Measurements from ENCODE around the gene KRT36.

The KRT36 gene

DNA sequence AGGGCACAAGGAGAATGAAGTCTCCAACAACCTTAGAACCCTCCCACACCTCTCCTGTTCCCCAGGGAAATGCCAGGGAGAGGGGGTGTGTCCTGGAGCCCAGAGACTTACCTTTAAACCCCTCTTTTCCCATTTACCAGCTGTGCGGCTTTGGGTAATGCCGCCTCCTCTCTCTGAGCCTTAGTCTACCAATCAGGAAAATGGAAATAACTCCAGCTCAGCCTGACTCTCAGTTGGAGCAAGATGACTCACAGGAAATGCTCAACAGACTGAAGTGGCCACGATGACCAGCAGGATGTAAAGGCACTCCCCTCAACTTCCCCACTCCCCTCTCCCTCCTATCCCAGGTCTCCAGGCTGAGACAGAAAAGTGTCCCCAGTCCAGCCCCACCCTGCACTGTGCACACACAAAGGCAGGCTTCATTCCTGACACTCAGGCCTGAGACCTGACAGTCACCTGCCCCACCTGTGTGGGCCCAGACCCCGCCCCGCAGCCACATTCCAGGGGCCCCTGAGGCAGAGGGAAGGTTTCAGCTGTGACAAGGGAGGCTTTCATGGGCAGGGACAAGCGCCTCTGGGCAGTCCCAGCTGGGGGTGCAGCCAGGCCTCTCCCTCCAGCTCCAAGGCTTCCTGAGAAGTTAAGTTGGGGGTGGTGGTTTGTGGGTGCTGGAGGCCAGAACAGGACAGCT is 32.0 kb upstream of the KRT36 start:
- DNase-seq, result no peak

DNA sequence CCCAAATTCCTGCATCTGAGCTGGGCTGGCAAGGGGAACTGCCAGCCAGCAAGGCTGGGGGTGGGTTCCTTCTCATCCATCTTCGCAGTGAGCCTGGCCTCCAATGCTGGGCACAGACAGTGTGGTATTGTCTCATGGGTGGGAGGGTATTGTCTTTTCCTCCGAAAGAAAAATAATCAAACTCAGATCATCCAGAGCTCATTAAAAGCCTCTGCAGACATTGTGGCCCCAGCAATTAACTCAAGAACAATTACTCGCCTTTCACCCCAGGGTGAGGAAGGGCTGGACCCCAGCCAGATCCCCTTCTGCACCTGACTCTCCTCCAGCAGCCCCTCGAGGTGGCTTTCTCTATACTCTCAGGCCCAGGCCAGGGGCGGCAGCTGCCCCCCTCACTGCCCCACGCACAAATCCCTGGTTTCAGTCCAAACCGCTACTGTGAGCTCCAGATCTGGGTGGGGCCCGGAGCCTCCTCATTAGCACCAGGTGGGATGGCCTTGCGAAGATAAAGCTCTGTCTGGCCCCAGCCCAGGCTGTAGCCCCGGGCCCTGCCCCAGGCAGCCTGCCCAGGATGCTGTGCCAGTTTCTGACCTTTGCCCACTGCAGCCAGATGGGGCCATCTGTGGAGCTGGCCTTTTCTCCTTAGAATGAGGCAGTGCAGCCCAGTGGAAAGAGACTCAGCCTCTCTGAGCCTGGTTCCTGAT is 31.3 kb upstream of the KRT36 start:
- no peak for DNase-seq

DNA sequence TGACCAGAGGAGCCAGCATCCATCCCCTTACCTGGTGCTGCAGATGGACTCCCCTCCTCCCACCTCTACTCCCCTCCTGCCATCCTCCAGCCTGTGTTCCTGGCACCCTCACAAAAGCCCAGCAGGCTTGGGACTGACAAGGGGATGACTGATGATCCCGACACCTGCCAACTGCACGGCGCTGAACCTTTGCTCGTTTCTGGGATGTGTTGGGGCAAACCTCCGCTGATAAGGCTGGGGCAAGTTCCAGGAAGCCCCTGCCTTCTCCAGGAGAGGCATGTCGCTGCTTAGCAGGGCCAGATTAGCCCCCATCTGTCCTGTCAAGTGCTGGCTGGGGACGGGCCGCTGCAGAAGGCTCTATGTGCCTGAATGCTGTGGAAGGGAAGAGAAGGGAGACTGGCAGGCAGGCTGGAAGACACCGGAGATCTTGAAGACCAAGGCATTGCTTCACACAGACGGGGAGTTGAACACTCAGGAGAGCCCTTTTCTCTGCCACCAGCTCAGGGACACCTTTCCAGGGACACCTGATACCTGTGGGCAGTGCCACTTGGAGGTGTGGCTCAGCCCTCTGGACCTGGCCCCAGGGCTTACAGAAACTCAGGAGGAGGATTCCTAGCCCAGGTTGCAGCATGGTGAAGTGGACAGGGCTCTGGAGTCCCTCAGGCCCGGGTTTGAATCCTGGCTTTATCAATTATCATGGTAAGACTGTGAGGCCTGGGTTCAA is 30.0 kb upstream of the KRT36 start:
- DNase-seq, result no peak

DNA sequence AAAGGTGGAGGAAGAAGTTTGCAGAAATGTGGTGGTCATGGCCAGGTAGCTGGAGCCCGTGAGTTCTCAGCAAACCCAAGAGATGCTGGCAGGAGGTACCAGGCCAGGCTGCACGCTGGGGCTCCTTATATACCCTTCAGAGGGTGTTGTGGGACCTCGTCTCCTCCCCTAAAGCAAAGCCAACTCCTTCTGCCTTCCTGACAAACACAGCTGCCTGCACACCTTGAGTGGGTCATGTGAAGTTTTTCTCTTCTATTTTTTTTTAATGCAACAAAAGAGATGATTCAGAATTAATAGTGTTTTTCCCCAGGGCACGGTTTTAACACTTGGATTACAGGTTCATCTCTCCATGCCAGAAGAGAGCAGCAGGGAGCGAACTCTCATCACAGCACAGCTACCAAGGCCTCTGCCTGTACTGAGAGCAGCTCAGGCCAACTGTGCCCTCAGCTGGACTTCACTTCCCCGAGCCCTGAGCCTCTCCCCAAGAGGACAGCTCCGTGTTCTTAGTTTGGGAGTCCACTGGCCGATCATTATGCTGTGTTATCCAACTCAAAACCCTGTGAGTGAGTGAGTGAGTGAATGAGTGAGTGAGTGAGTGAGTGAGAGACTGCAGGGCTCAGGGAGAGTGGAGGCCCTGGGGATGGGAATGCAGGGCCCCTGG is 29.2 kb upstream of the KRT36 start, which contains the start of gene KRT15:
Gene KRT15 (minus strand): TSS at position 102 of the 661 bp plus-strand sequence. CDS start 63 bp downstream, at position 39.
- no peak for DNase-seq

DNA sequence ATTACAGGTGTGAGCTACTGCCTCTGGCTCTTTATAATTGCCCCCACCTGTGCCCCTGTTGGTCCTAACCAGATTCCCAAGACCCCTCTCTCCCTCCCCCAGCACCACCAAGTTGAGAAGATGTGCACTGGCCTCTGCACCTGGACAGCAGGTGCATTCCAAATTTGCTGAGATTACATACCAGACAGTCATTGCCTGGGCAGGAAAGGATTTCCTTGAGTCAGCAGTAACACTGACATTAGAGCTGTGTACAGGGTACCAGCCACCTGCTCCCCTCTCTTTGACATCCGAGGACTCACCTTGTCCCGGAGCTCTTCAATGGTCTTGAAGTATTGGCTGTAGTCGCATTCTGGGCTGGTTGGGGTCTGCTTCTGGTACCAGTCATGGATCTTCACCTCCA is 28.3 kb upstream of the KRT36 start:
- DNase-seq, result no peak

DNA sequence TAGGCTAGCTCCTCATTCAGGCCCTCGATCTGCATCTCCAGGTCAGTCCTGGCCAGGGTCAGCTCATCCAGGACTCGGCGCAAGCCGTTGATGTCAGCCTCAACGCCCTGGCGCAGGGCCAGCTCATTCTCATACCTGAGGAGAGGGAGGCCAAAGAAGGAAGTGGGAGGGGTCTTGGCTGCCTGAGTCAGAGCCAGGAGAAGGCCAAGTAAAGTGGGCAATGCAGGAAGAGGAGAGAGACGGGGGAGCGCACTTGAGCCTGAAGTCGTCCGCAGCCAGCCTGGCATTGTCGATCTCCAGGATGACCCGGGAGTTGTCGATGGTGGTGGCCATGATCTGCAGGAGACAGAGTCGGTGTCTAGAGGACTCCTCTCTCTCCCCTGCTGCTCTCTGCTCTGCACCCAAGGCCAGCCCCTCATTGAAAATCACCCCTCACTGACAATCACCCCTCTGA is 27.1 kb upstream of the KRT36 start:
- no peak for DNase-seq

DNA sequence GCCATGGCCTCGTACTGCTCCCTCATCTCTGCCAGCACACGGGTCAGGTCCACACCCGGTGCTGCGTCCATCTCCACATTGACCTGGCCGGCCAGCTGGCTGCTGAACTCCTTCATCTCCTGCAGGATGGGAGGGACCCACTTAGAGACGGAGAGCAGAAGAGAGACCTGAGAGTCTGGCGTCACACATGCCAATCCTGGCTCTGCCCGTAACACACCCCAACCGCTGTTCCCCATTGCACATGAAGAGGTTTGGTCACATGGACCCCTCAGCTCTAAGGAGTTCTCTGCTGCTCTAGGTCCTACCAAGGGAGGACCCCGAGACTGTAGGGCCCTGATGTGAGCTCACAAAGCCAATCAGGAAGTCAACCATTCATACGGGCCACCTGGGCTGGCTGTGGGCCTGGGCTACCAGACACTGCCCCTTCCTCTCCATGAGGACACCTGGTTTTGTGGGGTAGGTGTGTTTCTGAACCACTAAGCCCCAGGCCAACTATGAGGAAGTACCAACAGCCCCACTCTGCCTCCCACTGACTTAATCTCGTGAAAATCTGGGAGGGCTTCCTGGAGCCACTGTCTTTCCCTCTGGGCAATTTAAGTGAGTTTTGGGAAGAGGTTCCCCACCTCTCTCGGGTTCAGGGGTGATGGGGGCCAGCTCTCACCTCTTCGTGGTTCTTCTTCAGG is 26.6 kb upstream of the KRT36 start:
- no peak for DNase-seq

DNA sequence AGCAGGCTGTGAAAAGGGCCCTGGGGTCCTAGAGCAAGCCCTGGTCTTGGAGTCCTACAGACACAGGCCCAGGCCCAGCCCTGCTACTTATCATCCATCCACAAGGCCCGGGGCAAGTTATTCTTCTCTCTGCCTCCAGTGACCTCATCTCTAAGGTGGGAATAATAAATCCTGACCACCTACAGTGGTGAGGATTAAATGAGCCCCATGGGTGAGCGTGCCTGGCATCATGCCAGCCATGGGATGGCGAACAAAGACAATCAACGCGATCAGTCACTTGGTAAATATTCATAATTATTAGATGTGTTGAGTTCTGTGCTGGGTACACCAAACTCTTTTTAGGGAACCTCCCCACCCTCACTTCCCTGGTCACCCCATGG is 23.4 kb upstream of the KRT36 start:
- DNase-seq, result no peak

DNA sequence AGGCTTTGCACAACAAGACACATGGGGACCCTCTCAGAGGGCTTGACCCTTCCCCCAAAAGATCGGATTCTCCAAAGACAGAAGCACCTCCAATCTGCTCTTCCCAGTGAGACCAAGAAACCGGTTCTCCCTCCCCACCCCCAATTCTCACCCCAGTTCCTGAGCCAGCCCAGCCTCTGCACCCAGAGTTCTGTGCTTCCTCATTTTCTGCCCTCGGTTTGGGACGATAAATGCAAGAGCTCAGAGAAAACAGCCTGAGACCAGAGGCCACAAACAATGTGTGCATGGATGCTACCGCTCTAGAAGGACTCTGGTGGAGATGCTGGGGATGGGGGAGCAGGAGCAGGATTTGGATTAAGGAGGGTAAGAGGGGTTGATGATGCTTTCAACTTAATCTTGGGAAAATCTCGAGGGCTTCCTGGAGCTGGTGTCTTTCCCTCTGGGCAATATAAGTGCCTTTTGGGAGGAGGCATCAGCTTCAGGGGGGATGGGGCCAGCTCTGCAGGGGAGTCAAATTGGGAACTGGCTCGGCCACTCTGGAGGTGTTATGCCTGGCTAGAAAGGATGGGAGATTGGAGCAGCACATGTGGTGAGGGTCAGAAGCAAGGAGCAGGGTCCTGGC is 22.9 kb upstream of the KRT36 start:
- peak; percentile 47 for DNase-seq

DNA sequence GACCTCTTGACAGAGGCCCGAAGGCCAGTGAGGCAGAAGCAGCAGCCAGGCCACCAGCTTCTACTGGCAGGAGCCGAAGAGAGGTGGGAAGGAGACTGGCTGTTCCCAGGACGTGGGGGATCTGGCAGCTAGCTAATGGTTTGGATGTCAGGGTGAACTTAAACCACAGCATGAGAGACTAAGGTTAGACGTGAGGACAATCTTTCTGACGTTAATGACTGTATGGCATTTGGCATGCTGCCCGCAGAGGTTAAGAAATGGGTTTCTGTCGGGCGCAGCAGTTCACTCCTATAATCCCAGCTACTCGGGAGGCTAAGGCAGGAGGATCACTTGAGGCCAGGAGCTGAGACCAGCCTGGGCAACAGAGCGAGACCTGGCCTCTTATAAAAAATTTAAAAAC is 22.0 kb upstream of the KRT36 start:
- DNase-seq, result no peak

DNA sequence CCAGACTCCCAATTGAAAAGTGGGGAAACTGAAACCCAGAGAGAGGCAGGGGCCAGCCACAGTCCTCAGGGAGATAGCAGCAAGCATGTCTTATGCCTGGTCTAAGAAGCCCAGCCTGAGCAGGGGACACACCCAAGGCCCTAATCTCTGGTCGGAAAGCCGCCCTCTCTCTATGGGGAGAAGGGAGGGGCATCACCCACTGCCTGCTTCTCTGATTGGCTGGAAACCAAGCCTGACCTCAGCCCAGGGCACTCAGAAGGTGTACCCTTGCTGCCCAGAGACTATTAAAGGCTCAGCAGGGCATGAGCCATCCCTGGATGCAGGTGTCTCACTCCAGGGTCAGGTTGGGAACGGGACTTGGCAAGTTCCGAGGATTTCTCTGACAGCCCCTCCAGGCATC is 21.4 kb upstream of the KRT36 start:
- no peak for DNase-seq

DNA sequence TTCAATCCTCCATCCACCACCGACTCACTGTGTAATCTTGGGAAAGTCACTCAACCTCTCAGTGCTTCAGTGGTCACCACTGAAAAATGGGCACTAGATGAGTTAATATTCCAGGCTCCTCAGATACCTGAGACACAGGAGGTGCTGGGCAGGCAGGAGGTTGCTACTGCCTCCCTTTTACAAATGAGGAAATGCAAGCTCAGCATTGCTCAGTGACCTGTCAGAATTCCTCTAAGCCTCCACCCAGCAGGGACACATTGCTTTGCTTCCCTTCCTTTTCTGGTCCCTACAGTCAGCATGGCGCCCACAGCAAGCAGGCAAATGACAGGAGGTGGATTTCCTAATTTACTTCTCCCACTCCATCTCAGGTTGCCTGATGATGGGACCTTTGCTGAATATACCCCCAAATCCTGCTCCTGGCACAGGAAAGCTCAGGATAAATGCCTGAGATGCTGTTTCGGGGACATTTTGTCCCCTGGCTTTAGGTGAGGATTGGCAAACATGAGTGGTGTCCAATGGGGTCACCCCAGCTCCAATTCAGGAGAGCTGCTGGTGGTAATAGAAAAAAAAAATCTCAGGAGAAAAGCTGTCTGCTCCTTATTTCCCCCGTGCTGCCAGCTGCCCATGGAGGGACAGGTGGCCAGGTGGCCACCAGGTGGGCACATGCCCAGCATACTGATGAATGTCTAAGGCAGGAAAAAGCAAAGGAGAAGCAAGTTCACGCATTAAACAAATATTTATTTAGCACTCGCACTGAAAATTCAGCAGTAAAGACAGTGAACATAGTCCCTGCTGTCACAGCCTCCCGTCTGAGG is 20.7 kb upstream of the KRT36 start:
- no peak for DNase-seq

DNA sequence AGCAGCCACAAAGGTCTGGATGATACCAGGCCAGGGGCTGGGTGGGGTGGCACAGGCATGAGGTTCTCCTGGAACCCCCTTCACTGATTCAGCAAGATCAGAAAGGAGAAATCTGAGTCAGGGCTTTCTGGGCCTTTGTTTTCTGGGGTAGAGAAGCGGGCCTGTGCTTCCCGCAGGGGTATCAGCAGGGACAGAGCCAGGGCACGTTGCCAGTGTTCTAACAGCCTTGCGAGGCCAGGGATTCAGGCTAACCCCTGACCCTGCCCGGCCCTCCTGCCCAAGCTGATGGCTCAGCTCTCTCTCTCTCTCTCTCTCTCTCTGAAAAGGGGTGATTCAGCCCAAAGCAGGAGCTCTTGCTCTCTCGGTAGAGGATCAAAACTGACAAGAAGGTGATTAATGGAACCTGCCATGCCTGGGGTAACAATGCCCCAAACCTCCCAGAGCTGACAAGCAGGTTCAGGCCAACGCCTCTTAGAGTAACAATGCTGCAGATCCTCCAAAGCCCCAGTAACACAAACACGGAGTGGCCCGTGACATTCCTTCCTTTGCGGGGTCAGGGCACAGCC is 17.7 kb upstream of the KRT36 start:
- DNase-seq, result no peak

DNA sequence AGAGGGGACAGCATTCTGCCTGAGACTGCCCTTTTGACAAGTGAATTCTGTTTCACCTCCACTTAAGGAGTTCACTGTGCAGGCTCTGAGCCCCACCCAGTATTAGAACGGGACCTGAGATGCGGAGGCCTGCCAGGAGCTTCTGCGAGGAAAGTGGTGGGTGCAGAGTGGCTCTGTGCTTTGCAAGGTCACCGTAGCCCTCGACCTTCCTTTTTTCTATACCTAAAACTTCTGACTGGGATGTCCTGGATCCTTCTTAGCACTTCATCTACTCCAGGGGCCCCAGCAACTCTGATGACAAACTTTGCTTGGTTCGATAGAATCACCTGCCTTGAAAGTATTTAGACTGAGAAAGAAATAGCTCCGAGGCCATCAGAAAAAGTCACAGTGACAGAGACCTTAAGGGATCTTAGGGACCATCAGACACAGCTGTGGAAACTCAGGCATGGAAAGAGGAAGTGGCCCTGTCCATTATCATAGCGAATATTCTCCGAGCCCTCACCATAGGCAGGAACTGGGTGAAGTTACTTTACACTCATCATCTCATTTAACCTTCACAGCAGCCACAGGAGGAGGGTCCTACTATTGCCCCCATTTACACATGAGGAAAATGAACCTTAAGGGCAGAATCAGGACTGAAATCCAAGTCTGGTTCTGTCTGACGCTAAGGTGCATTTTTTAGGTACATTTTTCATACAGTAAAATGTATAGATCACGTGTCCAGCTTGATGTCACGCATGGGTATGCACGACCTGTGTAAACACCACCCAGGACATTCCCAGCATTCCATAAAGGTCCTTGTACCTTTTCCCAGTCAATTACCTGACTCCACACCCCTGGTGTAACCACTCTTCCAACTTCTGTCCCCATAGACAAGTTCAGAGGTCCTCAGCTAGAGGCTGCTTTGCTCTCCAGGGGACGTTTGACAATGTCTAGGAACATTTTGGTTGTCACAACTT is 16.4 kb upstream of the KRT36 start:
- no peak for DNase-seq

DNA sequence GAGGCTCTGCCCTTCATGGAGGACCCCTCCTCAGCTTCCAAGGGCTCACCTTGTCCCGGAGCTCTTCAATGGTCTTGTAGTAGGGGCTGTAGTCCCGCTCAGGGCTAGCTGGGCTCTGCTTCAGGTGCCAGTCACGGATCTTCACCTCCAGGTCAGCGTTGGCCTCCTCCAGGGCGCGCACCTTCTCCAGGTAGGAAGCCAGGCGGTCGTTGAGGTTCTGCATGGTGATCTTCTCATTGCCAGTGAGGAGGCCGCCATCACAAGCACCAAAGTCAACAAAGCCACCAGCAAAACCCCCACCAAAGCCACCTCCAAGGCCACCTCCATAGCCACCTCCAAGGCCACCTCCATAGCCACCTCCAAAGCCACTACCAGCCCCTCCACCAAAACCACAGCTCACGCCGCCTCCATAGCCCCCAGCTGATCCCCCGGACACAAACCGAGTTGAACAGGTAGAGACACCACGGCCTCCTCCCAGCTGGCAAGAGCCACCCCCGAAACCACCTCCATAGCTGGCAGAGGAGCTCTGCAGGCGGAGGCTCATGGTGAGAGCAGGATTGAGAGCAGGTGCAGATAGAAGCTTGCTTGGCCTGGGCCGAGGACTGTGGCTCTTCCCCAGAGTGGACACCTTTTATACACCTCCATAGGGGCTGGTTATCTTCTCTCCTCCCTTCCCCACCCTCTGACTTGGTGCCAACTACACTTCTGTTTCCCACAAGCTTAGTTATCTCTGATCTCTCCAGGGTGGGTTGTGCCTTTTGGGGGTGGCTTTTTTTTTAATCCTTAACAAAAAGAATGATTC is 15.5 kb upstream of the KRT36 start, which contains the start of gene KRT13:
Gene KRT13 (minus strand): TSS at position 606 of the 802 bp plus-strand sequence. CDS start 62 bp downstream, at position 544.
- DNase-seq, result no peak

DNA sequence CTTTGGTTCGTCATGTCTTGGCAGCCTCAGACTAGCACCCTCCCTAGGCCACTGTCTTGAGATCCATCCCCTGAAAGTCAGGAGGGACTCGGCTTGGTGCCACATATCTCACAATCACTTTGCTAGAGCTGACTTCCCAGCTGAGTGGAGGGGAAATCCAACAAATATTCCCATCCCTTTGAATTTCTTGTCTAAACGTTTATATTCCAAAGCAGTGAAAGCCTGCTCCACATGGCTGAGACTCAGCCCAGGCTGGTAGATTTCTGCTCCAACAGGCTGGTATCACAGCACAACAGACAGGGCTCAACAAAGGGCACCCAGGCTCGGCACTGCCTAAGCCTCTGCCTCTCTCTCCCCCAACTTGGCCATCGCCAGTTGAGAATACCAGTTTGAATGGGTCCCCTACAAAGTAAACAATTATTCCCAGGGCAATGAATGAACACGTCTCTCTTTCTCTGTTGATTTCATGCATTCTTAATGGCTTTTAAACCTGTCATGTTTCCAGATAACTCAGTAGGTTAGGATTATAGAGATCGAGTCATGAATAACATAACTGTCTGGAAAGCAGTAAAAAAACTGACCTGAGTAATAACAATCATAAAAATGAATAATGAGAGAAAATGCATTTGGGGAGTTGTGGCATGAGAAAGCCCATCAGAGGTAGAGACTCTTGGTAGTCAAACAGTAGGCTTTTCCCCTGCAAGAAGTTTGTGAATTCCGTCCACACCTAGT is 14.7 kb upstream of the KRT36 start:
- no peak for DNase-seq

DNA sequence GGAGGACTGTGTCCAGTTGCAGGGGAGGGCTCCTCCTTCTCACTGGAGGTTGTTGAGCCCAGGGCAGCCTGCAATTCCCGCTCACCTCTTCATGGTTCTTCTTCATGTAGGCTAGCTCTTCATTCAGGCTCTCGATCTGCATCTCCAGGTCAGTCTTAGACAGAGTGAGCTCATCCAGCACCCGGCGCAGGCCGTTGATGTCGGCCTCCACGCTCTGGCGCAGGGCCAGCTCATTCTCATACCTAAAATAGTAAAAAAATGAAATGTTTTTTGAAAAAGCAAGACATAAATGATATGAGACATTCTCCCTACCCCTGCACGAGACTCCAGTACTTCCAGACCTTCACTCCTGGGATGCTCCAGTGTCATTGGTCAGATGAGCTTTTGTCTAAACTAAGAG is 13.5 kb upstream of the KRT36 start:
- no peak for DNase-seq

All from GDM1 (cell line).